HPDE6-E6E7 (cell line): ENCODE measurements around the gene PTPA.

ENCODE experiments used
- DNase-seq: peaks from one replicate; pipeline ENCODE4 v3.0.0; 2011; ENCODE audit warnings: missing footprints; ENCODE audit errors: extremely low spot score

PTPA gene

DNA sequence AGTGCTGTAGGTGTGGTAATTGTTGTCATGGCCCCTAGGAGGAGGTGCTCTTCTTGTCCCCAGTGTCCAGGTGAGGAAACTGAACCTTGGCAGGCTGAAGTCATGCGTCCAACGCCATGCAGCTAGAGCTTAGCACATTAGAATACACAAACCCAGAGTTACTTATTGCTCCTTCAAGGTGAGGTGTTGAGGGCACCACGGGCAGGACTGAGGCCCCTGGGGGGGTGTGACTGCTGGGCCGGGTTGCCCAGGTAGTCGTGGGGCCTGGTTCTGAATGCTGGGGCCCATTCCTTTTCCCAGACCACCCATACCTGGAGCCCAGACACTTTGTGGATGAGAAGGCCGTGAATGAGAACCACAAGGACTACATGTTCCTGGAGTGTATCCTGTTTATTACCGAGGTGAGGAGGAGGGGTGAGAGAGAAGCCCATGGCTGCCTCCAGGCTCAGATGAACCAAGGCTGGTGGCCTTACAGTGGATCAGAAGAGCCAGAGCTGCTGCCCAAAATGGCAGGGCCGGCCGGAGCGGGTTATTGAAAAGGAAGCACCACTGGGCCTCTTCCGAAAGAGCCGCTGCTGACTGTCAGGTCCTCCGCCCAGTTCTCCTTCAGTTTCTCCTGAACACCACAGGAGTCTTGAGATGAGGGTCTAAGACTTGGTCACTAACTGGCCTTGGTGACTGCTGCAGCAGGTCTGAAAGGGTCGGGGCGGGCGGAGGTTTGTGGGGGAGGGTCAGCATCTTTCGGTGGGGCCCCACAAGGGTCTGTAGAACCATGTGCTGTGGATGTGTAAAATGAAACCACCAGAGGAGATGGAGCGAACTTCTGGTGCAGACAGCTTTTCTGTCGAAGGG lies 26.3 kb downstream of the PTPA start:
- no peak for DNase-seq

DNA sequence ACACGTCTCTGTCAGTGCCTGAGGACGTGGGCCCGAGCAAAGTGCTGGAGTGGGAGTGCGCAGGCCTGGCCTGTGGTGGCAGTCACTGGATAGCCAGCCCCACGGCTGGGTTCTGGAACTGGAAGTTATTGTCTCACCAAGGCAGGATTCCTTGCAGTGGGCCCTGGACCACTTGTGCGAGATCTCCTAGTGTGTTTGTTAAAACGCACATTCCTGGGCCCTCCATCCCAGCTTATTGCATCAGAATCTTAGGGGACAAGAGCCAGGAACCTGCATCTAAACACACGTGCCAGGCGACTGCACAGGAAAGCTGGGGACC lies 26.9 kb downstream of the PTPA start:
- DNase-seq: no peak

DNA sequence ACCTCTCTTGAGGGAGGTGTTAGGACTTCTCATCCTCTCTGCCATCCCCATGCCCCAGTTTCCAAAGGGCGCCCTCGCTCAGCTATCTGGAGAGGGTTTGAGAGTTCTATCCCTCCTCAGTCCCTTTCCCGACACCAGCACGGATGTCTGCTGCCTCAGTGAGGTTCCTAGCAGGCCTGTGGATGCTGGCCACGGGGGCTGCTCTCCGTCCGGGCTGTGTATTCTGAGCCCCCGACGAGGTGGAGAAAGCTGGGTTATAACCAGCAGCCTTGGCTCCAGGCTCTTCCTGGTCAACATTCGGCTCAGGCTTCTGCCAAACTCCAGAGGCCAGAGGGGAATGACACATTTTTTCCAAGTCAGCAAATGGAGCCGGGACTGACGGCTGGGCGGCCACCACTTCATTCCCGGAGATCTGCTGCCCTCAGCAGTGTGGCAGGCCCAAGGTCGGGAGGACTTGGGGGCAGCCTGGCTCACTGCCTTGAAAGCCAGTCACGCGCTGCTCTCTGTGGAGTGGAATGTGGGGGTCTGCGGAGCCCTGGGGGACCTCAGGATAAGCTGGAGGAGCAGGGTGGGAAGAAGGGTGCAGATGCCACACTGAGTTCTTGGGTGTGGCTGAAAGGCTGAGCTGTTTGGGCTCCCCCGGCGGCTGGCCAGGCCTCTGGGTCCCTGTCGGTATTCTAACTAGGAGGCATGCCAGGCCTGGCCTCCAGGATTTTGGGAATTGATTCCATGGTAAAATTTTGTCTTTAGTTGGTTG lies 27.4 kb downstream of the PTPA start:
- no peak for DNase-seq

DNA sequence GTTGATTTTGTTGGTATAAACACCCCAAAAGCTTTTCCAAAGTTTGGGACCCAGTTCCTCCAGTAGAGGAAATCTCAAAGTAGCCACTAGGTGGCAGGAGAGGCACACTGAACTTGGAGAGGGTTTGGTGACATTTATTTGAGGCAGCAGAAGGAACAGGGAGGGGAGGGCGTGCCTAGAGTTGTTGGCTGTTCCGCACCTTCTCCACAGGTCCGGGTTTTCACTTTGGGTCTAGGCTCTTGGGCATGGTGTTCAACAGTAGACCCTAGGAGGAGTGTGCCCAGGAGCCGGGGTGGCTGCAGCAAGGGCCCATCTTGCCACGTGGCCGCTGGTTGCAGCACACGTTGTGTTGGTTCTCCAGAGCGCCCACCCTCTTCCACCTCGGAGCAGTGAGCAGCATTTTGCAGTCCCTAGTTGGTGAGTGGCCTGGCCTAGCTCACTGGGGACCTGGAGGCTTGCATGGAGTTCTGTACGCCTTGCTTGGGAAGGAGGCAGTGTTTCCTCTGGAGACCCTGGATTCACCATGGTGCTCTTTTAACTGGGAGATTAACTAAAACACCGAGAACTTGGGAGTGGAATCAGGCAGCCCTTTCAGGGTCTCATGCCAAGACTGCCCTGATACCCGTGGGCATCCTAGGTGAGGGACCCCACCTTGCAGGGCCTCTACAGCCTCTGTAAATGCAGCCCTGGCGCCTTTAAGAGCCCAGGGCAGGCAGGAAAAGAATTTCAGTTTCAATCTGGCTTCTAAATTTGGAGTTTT lies 28.2 kb downstream of the PTPA start:
- peak; percentile 81 for DNase-seq

DNA sequence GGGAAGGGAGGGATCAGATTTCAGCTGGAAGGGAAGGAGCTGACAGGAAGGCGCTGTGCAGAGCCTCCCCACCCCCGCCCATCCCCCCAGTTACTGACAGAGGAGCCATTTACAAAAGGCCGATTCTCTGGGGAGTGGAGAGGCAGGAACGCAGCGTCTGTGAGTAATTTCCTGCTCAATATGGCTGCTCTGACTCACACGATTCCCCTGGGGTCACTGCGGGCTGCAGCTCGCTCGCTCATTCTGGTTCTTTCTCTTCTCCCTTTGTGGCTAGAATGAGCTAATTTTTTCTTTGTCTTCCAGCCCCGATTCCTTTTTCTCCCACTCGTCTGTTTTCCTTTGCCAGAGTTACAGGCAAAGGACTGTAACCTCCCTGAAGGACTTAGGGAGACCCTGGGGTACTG lies 28.8 kb downstream of the PTPA start:
- peak; percentile 97 for DNase-seq

DNA sequence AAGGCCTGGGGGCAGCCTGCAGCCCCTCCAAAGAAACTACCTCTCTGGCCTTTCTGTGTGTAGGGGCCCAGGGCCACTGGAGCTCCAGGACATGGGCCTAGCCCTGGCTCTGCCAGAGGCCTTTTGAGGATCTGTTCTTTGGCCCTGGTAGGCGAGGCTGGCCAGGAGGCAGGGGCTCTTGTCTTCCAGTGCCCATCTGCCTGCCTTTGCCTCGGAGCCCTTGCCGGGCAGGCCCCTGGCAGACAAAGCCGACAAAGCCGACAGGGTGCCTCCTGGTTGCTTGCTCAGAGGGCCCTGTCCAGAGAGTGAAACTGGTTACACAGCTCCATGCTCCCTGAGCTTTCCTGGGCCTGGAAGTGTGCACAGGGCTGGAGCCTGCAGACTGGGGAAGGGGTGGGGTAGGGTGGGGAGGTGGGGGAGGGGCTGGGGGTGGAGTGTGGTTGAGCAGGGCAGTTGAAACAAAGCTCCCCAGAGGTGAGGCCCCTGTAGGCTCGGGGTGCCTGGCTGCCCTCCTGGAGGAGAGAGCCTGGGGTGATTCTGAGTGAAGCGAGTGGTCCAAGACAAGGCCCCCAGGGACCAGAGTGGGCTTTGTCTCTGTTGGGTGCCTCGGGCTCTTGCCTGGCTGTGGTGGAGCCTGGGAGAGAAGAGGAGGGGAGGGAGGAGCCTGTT lies 29.3 kb downstream of the PTPA start:
- DNase-seq: peak; percentile 52

DNA sequence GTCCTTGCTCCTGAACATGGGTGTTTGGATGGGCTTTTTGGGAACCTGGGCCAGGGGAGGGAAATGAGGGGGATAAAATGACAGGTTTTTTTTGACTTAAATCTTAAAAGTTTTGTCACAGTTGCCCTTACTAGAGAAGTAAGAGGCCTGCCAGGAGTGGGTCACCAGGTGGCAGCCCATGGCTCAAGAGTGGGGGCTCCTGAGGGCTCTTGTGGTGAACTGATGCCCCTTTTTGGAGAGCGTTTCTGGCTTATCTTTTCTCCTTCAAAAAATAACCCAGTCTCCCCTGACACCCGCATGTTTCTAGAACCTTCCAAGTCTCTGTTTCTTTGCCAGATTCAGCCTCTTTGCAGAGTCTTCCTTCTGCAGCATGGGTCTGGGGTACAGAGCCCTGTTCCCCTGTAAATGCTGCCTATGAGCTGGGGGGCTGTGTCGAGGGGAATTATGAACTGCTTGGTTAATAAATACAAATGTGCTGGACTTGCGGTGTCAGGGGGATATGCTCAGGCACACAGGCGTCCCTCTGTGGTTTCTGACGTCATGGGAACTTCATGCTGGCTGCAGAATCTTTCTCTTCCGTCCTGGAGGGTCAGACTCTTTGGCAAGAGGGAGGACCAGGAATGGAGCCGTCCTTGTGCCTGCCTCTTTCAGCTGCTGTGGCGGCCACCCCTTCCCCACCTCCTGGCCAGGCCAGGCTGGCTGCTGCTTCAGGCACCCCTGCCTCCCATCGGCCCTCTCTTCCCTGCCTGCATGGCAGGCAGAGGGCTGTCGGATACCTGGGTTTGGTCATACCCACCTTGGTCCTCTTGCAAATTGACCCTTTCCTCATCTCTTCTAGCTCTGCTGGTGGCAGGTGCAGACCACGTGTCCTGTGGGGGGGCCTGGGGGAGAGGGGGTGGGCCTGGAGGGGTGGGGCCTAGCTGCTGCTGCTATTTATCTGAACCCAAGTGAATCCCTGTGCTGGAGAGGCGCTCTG lies 30.1 kb downstream of the PTPA start:
- DNase-seq: no peak

DNA sequence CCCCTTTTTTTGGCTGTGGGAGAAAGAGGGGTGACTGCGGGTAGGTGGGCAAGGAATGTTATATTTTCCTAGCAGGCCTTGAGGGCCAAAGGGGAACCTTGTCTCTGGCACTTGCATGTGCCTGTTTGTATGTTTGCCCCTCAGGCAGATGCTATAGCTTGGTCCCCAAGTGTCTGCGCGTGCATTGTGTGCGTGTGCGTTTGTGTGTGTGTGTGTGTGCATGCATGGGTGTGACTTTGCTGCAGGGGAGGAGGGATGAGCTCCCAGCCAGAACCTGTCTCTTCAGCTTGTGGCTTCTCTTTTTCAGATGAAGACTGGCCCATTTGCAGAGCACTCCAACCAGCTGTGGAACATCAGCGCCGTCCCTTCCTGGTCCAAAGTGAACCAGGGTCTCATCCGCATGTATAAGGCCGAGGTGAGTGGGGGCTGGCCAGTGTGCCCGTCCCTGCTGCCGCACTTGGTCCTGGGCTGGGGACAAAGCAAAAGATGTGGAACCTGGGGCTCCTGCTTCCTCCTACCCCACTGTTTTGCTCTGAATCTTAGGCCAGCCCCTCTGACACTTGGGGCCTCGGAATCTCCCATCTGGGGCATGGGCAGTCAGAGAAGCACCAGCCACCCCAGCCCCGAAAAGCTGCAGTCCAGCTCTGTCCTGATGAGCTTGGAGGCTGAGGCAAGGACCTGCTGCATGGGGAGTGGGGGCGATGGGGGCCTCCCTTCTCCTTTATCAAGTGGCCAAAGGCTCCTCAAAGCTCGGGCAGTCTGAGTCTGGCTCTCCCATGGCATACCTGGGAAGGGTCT lies 31.1 kb downstream of the PTPA start:
- DNase-seq: no peak

DNA sequence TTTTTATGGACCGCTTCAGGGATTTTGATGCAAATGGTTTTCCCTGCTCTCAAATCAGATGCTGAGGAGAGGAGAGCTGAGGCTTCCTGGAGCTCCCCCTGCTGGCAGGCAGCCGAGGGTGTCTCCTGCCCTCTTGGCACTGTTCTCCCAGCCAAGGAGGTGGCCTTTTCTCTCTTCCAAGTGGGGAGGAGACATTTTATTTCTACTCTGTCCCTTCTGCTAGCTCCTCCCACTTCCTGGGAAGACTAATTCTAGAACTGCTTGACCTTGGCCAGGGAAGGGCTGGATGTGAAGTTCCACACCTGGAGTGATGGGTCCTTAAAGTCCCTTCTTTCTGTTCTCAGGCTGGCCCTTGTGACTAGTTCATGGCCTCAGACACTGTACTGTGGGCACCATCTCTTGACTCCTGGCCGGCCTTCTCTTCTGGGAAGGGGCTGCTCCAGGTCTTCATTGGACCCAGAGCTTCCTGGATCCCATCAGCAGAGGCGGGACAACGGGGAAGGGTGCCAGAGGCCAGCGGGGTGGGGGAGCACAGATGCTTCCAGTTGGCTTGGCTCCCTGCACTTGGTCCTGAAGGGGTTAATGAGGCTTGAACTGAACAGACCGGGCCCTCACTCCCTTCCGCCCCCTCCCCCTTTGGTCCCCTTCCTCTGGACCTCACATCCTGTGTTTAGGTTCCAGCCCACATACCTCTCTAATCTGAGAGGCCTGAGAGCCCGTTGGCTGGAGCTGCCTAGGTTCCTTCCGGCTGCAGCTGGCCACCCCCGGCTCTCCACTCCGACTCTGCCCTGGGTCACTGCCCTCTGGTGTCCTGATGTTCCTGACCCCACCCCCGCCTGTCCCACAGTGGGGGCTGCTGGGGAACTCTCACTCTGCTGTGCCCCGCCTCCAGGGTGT lies 32.1 kb downstream of the PTPA start:
- DNase-seq: peak; percentile 81

DNA sequence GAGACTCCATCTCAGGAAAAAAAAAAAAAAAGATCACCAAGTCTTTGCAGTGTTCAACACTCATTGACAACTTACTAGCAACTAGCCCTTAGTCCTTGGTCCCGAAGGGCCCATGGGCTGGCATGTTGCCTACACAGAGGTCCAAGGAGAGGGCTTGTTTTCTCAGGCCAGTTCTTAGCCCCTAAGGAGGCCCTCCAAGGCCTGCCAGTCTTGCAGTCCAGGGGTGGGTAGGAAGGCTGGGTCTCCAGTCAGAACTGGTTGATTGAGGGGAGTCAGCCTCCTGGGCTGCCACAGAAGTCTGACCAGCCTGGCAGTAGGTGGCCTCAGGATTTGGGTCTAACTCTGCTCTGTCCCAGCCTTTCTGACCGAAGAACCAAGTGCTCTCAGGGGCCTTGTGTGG lies 34.1 kb downstream of the PTPA start:
- DNase-seq: no peak

DNA sequence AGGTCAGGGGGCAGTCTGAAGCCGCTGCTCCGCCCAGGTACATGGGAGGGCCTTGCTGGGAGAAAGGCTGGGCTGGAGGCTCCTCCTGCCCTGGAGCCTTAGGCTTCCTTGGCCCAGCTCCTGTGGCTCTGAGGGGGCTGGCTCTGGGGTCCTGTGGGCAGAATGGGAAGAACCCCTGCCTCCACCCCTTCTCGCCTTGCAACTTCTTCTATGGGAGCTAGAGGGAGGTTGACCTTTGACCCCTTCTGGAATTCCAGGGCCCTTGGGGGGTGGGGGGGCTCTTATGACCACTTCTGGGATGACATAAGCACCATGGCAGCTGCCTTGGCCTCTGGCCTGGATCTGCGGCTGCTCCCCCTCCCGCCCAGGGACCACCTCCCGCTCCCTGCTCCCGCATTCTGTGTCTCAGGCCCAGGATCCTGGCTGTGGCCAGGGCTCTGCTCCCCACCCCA lies 34.7 kb downstream of the PTPA start:
- no peak for DNase-seq

DNA sequence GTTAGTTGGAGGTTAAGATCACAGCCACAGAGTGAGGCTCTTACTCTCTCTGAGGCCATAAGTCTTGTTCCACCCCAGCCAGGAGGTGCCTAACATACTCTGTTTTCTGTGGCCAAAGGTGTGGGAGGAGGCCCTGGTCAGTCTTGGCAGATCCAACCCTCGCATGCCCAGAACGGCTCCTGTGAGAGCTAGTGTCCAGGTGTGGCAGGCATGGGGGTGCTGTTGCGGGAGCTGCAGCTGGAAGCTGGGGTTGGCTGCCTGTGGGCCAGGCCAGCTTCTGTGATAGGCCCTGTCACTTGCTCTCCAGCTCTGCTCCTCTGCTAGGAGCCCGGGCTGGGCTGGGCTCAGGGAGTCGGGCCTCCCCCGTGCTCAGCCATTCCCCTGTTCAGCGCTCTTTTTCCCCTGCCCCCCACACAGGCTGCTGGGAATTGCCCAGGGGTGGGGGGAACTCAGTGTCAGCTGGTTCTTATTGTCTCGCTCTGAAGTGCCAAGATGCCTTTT lies 35.3 kb downstream of the PTPA start:
- DNase-seq: no peak

DNA sequence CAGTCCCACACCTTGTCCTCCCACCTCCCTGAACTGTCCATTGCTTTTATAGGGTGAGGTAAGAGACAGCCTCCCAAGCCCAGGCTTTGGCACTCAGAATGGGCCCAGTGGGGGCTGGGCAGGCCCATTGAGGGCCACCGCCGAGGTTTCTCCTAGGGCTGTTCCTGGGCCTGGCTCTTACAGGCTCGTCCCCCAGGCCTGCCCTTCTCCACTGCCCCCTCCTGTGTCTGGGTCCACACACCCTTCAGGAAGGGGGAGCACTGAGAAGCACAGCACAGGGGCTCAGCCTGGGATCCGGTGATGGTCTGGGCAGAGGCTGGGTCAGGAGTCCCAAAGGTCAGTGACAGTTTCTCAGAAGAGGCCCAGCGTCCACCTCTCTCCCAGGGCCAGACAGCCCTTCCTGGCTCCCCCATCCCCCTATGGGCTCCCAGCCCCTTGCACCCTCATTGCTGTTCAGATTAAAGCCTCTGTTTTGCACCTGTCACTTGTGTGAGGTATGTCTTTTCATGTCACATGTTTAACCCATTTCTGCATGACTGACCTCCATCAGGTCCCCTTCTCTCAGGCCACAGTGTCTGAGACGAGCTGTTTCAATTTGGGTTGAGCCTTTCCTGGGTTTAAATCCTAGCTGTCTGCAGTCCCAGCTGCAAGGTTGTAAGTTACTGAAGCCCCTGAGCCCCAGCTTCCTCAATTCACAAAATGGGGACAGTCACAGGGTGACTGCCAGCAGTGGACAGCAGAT lies 37.4 kb downstream of the PTPA start:
- DNase-seq: no peak

DNA sequence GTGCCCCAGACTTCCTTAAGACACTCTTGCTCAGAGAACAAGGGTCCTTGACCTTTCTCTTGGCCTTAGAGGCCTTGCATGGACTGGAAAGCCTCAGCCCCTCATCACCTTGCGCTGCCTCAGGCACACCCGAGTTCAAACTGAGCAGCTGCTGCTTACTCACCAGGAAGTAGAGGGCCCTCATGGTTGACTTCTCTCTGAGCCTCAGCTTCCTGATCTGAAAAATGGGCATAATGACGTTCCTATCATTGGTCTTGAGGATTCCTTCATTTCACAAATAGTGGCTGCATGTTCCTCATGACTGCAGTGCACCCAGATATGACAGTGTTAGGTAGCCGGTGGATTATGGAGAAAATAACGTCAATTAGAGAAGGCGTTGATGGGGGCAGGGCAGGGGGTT lies 38.2 kb downstream of the PTPA start:
- DNase-seq: no peak

DNA sequence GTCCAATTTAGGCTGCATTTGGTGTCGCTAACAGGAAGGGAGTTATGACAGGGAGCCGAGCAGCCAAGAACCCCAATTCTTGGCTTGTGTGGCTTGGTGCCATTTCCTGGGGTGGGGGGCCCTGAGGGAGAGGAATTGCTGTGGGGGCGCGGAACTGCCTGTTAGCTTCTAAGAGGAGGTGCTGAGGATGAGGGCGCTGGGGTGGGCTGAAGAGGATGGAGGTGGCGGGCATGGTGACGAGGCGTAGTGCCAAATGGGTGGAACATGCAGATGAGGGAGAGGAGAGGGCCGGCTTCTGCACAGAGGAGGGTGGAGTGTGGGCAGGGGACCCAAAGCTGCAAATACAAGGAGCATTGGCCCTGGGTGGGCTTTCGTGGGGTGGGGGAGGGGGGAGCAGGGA lies 38.9 kb downstream of the PTPA start:
- no peak for DNase-seq

DNA sequence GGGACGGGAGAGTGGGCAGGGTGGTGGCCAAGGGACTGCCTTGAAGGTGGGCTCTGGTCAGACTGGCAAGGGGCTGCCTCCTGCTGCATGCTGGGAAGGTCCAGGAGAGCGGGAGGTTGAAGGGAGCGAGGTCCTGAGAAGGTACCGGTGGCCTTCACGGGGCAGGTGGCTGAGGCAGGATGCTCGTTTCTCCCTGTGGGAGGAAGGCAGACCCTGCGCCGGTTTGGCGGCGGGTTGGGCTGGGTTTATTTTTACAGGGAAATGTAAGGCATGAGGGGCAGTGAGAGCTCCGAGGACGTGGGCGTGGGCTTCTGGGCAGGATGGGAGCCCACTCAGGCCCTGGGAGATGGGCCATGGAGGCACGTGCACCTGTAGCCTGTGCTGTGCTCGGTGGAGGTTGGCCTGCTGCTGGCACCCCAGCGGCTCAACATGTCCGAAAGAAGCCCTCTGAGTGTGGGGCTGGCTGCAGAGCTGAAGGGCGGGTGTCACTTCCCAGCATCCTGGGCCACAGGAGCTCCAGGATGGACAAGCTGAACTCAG lies 39.5 kb downstream of the PTPA start:
- DNase-seq: no peak

DNA sequence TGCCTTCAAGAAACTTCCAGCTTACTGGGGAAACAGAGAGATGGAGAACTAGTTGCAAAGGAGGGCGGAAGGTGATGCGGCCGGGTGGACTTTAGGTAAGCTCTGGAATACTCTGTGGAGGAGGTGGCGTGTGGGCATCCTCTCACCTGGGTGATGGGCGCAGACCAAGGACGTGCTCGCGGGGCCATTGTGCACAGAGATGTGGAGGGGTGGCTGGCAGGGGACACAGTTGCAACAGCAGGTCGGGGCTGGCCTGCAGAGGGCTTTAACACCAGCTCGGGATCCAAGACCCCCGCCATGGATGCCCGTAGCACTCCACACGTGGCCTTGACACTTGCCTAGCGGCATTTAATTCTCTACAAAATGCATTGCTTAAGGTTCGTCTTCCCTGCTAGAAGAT lies 40.3 kb downstream of the PTPA start:
- no peak for DNase-seq
